HG02943 (cell line): ENCODE data around the gene LANCL1.

Source experiments
- ATAC-seq: cut with Tn5 transposase; IDR thresholded peaks from one replicate; pipeline ENCODE4 v1.9.1; 2021; ENCODE audit warnings: mild to moderate bottlenecking, low read depth, moderate library complexity; ENCODE audit not compliant: unreplicated experiment

LANCL1 gene

DNA sequence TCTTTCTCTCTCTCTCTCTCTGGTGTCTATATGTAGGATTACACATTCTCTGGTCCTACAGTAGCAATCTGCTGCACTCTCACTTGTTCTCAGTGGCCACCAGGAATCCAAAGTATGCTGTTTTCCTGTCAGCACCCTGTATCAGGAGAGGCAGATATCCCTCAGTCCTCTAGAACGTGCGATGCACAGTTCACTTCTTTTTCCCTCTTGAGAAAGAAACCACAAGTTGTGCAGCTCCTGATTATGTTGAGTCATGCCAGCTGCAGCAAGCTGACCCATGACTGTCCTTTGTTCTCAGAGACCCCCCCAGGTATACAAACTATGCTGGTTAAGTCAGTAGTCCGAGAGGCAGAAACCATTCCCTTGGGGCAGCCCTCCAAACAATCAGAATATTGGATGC is 54.6 kb downstream of the LANCL1 start:
- ATAC-seq, result no peak

DNA sequence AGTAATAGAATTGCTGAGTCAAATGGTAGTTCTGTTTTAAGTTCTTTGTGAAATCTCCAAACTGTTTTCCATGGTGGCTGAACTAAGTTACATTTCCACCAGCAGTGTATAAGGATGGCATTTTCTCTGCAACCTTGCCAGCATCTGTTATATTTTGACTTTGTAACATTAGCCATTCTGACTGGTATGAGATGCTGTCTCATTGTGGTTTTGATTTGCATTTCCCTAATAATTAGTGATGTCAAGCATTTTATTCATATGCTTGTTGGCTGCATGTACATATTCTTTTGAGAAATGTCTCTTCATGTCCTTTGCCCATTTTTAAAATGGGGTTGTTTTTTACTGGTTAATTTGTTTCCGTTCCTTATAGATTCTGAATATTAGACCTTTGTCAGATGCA is 63.9 kb downstream of the LANCL1 start:
- ATAC-seq, result no peak

DNA sequence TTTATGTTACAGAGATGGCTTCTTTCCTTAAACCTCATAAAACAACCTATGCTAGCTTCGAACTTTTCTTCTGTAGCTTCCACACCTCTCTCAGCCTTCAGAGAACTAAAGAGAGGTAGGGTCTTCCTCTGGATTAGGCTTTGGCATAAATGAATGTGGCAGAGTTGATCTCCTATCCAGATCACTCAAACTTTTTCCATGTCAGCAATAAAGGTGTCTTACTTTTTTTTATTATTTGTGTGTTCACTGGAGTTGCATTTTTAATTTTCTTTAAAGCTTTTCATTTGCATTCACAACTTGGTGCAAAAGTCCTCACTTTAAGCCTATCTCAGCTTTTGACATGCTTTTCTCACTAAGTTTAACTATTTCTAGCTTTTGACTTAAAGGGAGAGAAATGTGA is 66.0 kb downstream of the LANCL1 start:
- ATAC-seq, result no peak

DNA sequence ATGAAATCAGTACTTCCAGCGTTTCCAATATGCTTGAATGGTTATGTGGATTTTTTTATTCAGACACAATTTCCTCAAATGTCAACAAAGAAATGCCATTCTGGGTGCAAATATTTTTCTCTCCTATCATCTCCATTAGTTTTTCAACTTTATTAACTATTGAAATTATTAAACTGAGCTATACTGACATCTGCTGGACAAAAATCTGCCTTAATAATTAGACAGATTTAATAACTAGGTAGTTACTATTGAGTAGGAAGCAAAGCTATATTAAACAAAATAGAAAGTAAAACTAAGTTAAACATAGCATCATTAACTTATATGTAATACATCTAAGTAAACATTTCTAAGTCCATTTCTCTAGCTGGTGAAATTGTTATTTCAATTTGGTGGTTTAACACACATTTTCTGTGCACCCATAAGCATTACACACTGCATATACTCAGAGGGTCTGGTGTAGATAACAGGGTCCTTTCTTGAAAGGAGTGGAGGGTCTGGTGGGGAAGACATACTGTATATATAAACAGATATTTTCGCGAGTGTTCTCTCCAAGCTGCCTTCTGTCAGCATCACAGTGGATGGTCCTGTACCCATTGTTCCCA is 77.0 kb downstream of the LANCL1 start:
- no peak for ATAC-seq

DNA sequence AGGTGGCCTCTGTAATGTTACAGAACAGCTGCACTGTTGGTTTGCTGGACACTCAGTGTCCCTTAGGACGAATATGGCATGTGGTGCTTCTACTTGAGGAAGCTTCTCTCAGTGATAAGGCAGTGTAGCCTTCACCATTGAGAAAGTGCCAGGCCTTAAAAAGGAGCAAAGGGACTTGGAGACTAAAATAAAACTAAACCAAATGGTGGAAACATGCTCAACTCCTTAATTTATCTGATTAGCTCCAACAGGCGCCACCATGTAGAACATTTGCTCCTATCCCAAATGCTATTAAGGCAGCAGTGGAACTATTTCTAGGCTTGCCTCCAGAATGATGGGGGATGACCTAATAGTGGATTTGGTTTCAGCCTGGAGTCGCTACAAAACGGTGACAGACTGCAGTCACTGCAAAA is 84.1 kb downstream of the LANCL1 start:
- no peak for ATAC-seq

DNA sequence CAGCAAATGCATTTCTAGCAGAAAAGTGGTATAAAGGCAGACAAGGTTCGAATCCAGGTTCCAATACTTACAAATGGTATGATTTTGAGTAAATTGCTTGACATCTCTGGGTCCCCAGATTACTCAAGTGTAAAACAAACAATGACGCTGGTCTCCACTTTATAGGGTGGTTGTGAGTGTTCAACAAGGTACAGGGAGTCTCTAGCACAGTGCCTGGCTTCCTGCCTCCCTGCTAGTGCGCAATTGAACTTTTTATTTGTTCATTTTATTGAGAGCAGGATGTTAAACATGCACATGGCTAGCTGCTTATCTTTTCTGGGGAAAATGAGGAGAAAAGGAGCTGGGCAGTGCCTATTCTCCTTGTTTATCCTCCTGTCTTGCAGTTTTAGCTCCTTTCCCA is 86.7 kb downstream of the LANCL1 start:
- no peak for ATAC-seq

DNA sequence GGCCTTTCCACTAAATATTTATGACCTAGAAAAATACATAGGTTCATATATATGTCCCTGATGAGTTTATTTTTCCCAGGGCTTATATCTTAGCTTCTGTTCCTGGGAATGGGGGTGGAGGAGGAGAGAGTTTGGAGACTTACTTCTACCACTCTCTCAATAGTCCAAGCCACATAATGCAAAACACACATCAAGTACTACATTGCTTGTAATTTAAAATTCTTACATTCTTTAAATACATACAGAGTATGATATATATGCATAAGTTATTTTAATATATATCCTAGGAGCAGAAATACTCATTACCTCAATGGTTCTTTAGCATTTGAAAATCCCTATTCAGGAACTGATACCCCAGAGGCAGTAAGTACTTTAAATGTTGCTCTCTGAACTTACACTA is 88.4 kb downstream of the LANCL1 start:
- no peak for ATAC-seq

DNA sequence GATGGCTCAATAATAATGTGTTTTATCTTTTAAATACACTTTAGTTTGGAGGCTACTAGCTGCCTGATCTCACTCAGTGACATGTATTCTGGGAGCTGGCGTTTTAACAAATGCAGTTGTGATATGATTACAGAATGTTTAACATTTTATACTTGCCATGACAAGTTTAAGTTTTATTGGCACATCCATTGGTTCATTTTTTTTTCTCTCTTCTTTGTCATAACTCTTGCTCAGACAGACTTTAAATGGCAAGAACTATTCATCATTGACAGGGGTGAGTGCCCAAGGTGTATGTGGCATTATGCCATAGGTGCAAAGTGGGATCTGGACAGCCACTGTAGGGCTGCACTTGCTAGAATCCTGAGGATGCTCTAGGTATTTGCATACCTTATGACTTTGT is 89.5 kb downstream of the LANCL1 start:
- ATAC-seq, result no peak
